K562 (cell line): ENCODE data around the gene CENPP. TPM values are rescaled to one million over a fixed set of nuclear protein-coding genes. Genes with fewer than 3 reads are reported as not detected.

Source experiments
- ATAC-seq: fragments of 200-7000 bp; cut with Tn5 transposase; 3 replicates; pipeline ENCODE4 v1.9.1; 2020; ENCODE audit warnings: moderate library complexity
- BruUV-seq: library from RNA; stranded (reverse); fragments of 400-500 nt; replicated peaks from 2 replicates; lab custom pipeline; 2021; lab: Mats Ljungman, UMichigan
- CTCF ChIA-PET: fragments of 300-600 bp; formaldehyde crosslinking; extraction: SDS; loops from one replicate; lab custom pipeline; 2021; ENCODE audit warnings: low intra/inter-chr PET ratio; lab: Yijun Ruan, JAX
- POLR2A ChIA-PET: fragments of 300-600, 350-650 bp; sonication (Branson Sonifier 250); formaldehyde crosslinking; extraction: SDS; loops from one replicate; lab custom pipeline; 2021; ENCODE audit warnings: antibody characterized with exemption, inconsistent platforms; lab: Yijun Ruan, JAX
- DNase-seq, 4 experiments: peaks; one replicate each; pipeline versions ENCODE4 v3.0.0 to v3.0.0-alpha.2; 2011 to 2018; ENCODE audit warnings: low spot score in 3 of 4, mixed read lengths in 3 of 4; ENCODE audit errors: extremely low read depth in 1 of 4
- FAIRE-seq: peaks from 2 replicates; lab custom pipeline; 2011; peaks lifted over from hg19 to GRCh38; lab: Jason Lieb, UNC
- H2AFZ ChIP-seq: 2 replicates; pipeline ENCODE4 v1.6.0; 2011; ENCODE audit warnings: low read depth, low read length, control low read depth, inconsistent platforms
- H3K27ac ChIP-seq: fragments of 200-600 bp; 3 replicates; pipeline ENCODE4 v1.8.0; 2011; ENCODE audit warnings: low read depth, mild to moderate bottlenecking, control low read depth, inconsistent platforms, low read length, moderate library complexity, mixed read lengths; ENCODE audit errors: extremely low read depth
- H3K27me3 ChIP-seq, 2 experiments: fragments of 300-600 bp in 1 of 2; 2 replicates in 1 of 2; 3 replicates in 1 of 2; pipeline versions ENCODE4 v1.6.0 to v1.8.0; 2011; ENCODE audit warnings: inconsistent platforms in 2 of 2, low read length in 2 of 2, mild to moderate bottlenecking in 1 of 2, mixed read lengths in 1 of 2, moderate library complexity in 1 of 2; ENCODE audit not compliant: control insufficient read depth in 2 of 2, insufficient read depth in 2 of 2
- H3K36me3 ChIP-seq: fragments of 300-600 bp; 3 replicates; pipeline ENCODE4 v1.8.0; 2011; ENCODE audit warnings: mild to moderate bottlenecking, low read length, inconsistent platforms; ENCODE audit not compliant: control insufficient read depth, insufficient read depth
- H3K4me1 ChIP-seq, 2 experiments: fragments of 200-600 bp in 1 of 2; replicated peaks in 1 of 2; 2 replicates in 1 of 2; 3 replicates in 1 of 2; pipeline versions ENCODE4 v1.5.1 to v1.8.0; 2011; ENCODE audit warnings: inconsistent platforms in 2 of 2, low read length in 2 of 2, mild to moderate bottlenecking in 1 of 2, mixed read lengths in 1 of 2, moderate library complexity in 1 of 2; ENCODE audit not compliant: control insufficient read depth in 2 of 2, insufficient read depth in 2 of 2
- H3K4me2 ChIP-seq: 2 replicates; pipeline ENCODE4 v1.6.1; 2011; ENCODE audit warnings: low read length, control low read depth, inconsistent platforms, mixed read lengths; ENCODE audit not compliant: insufficient read depth
- H3K4me3 ChIP-seq: fragments of 200-600 bp; sonication (generic), shearing (Covaris generic); 2 replicates; pipeline ENCODE4 v1.5.1; 2016; ENCODE audit warnings: control low read depth, inconsistent platforms
- H3K79me2 ChIP-seq: fragments of 200-600 bp; 3 replicates; pipeline ENCODE4 v1.8.0; 2011; ENCODE audit warnings: low read length, inconsistent platforms; ENCODE audit not compliant: control insufficient read depth, insufficient read depth
- H3K9ac ChIP-seq, 2 experiments: 2 replicates each; pipeline versions ENCODE4 v1.6.0 to v1.6.1; 2011; ENCODE audit warnings: low read depth in 2 of 2, low read length in 2 of 2, control low read depth in 1 of 2, inconsistent platforms in 1 of 2, mild to moderate bottlenecking in 1 of 2, mixed read lengths in 1 of 2; ENCODE audit not compliant: insufficient read depth in 1 of 2
- H3K9me1 ChIP-seq: one replicate; pipeline ENCODE4 v1.6.0; 2011; ENCODE audit warnings: inconsistent platforms, mild to moderate bottlenecking, low read length, moderate library complexity; ENCODE audit not compliant: control insufficient read depth, insufficient read depth
- H3K9me3 ChIP-seq: replicated peaks from 2 replicates; pipeline ENCODE4 v1.5.1; 2011; ENCODE audit warnings: low read depth, low read length, inconsistent platforms; ENCODE audit not compliant: control insufficient read depth, insufficient read depth
- H4K20me1 ChIP-seq: replicated peaks from 2 replicates; pipeline ENCODE4 v1.6.1; 2011; ENCODE audit warnings: low read length, inconsistent platforms, mixed read lengths; ENCODE audit not compliant: control insufficient read depth, insufficient read depth
- CC2D1A ChIP-seq: fragments of 450-650 bp; IDR thresholded peaks from 2 replicates; pipeline ENCODE4 v1.6.1; 2017; ENCODE audit warnings: mild to moderate bottlenecking
- DDX20 ChIP-seq: fragments of 450-650 bp; IDR thresholded peaks from 2 replicates; pipeline ENCODE4 v1.6.1; 2016; ENCODE audit warnings: missing genetic modification characterization, low read depth, mild to moderate bottlenecking, missing compliant biosample characterization, moderate library complexity
- ELK3 ChIP-seq: fragments of 450-650 bp; formaldehyde crosslinking; IDR thresholded peaks from 2 replicates; pipeline ENCODE4 v1.4.0; 2020; ENCODE audit warnings: mild to moderate bottlenecking
- HSF4 ChIP-seq: fragments of 250-450 bp; sonication (Bioruptor Pico); IDR thresholded peaks from 2 replicates; pipeline ENCODE4 v2.1.2; 2022; ENCODE audit warnings: mild to moderate bottlenecking, moderate library complexity, borderline replicate concordance
- KAT8 ChIP-seq: fragments of 450-650 bp; IDR thresholded peaks from 2 replicates; pipeline ENCODE4 v1.6.1; 2016; ENCODE audit warnings: low read depth, mild to moderate bottlenecking
- KLF6 ChIP-seq: fragments of 250-450 bp; sonication (Bioruptor Pico); IDR thresholded peaks from 2 replicates; pipeline ENCODE4 v1.4.0; 2020; ENCODE audit warnings: mild to moderate bottlenecking, moderate library complexity, borderline replicate concordance
- MAX ChIP-seq: sonication (generic); formaldehyde crosslinking; IDR thresholded peaks from 2 replicates; pipeline ENCODE4 v1.9.0; 2022; ENCODE audit warnings: mild to moderate bottlenecking, missing genetic modification reagents
- MCM7 ChIP-seq, 2 experiments: fragments of 450-650 bp; IDR thresholded peaks; 2 replicates each; pipeline ENCODE4 v1.6.1; 2016 to 2018
- PCBP1 ChIP-seq: fragments of 200-400 bp; formaldehyde crosslinking; IDR thresholded peaks from 2 replicates; pipeline ENCODE4 v1.6.1; 2018; ENCODE audit warnings: mild to moderate bottlenecking, low read depth, low read length; ENCODE audit not compliant: poor library complexity, severe bottlenecking
- SP2 ChIP-seq: IDR thresholded peaks from 2 replicates; pipeline ENCODE4 v1.6.1; 2011; ENCODE audit warnings: mild to moderate bottlenecking, low read depth, low read length, moderate library complexity; ENCODE audit not compliant: poor library complexity, severe bottlenecking; ENCODE audit errors: extremely low read depth
- SREBF2 ChIP-seq: sonication (generic); formaldehyde crosslinking; IDR thresholded peaks from 2 replicates; pipeline ENCODE4 v1.4.0; 2020; ENCODE audit warnings: mild to moderate bottlenecking, missing genetic modification reagents
- UBTF ChIP-seq, 2 experiments: IDR thresholded peaks; 2 replicates each; pipeline ENCODE4 v1.6.1; 2012; ENCODE audit warnings: improper control_type of control experiment in 2 of 2, low read depth in 2 of 2, low read length in 2 of 2, borderline replicate concordance in 1 of 2
- ZC3H8 ChIP-seq: fragments of 450-650 bp; IDR thresholded peaks from 2 replicates; pipeline ENCODE4 v1.6.1; 2017
- ZNF184 ChIP-seq: sonication (generic); formaldehyde crosslinking; IDR thresholded peaks from 2 replicates; pipeline ENCODE4 v1.5.0; 2020; ENCODE audit warnings: missing genetic modification reagents
- ZNF197 ChIP-seq: fragments of 200-800 bp; sonication (Bioruptor generic); IDR thresholded peaks from 2 replicates; pipeline ENCODE4 v1.6.1; 2016; ENCODE audit warnings: low read depth, missing genetic modification characterization, missing compliant biosample characterization
- ZNF311 ChIP-seq: fragments of 250-450 bp; sonication (Bioruptor Pico); IDR thresholded peaks from 2 replicates; pipeline ENCODE4 v1.4.0; 2020; ENCODE audit warnings: mild to moderate bottlenecking, moderate library complexity
- ZNF551 ChIP-seq: fragments of 250-450 bp; sonication (Bioruptor Pico); IDR thresholded peaks from 2 replicates; pipeline ENCODE4 v1.5.0; 2021; ENCODE audit warnings: mild to moderate bottlenecking, moderate library complexity
- WGBS: fragments of 100-300 bp; shearing (Covaris generic); methylation state at CpG from one replicate; pipeline ENCODE4 v1.1.6; 2016; ENCODE audit warnings: low coverage, mixed read lengths; ENCODE audit not compliant: insufficient coverage; ENCODE audit errors: missing lambda C conversion rate; 5-methylcytosine and 5-hydroxymethylcytosine counted together
- in situ Hi-C: fragments of 300-500 bp; cut with MboI; formaldehyde crosslinking; loops from 4 replicates; pipeline ENCODE4 v1.15.0; 2018; ENCODE audit warnings: inconsistent platforms, mixed read lengths
- intact Hi-C: fragments of 100-400 bp; cut with micrococcal nuclease; formaldehyde crosslinking; loops from 2 replicates; pipeline ENCODE4 v1.14.2; 2022
- polyA plus RNA-seq, 8 experiments: library from polyadenylated mRNA; depleted of rRNA in 4 of 8; stranded (reverse) in 5 of 8; unstranded in 3 of 8; fragments of >200 nt; fragmentation: Nextera tagmentation in 2 of 8; fragmentation: Illumina TruSeq in 1 of 8; extraction: Ambion mirVana in 2 of 8; extraction: Trizol in 1 of 8; gene quantifications; 2 replicates each; pipeline versions ENCODE4 v1.2.1 to v1.2.3, GENCODE V29; 2011 to 2014; ENCODE audit warnings: inconsistent platforms in 1 of 8, missing spikeins in 1 of 8
- total RNA-seq, 7 experiments: library from RNA; depleted of rRNA in 6 of 7; stranded (reverse); fragments of >200 nt in 6 of 7; fragmentation: Illumina TruSeq in 2 of 7; extraction: Trizol in 2 of 7; gene quantifications; 2 replicates each; pipeline versions ENCODE4 v1.2.1 to v1.2.3, GENCODE V29; 2011 to 2021; ENCODE audit warnings: low replicate concordance in 1 of 7

The CENPP gene
- total and polyA plus RNA-seq, 9 of the 15 experiments (the other 6 are each of a cell fraction or from before 2014, with no cell fraction given): 8.0 to 28.5 (median 17.9) TPM

DNA sequence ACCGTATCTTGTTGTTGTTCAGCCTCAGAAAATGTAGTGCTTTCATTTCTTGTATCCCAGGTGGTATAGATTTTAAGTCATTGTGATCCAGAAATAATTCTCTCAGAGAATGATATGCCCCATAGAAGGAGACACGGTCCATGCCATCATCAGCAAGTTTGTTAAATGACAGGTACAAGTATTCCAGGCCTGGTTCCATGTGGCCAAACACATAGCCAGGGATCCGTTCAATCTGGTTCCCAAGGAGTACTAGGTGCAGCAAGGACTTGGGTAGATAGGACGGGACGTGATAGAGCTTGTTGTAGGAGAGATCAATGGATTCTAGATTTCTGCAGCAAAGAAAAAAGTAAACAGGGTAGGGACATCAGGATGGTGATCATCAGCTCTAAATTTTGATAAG lies 175.0 kb downstream of the CENPP start:
- CTCF ChIA-PET: no interaction called here
- H3K79me2 ChIP-seq: no peaks in the 10 kb centered on the region
- POLR2A ChIA-PET: no interaction called here
- no peak overlapping the region for H3K4me3 ChIP-seq
- no peak overlapping the region for H3K4me2 ChIP-seq
- H2AFZ ChIP-seq: no peak overlapping the region
- H3K27ac ChIP-seq: no peak overlapping the region
- no peaks in the 10 kb centered on the region for H3K27me3 ChIP-seq
- BruUV-seq: no TSS peak
- H4K20me1 ChIP-seq: no peaks in the 10 kb centered on the region
- H3K9me1 ChIP-seq: no peaks in the 10 kb centered on the region
- ATAC-seq: no peak
- in situ Hi-C loops: no loop called here
- no peak for TF ChIP-seq ZNF184 (CRISPR knock-in tag)
- no peak for TF ChIP-seq ZNF311 (CRISPR knock-in tag)
- TF ChIP-seq PCBP1: no peak
- no peak for TF ChIP-seq MCM7 (IDR thresholded peaks at IDR 0.05)
- no peak for TF ChIP-seq SREBF2 (CRISPR knock-in tag)
- TF ChIP-seq MAX (CRISPR knock-in tag): no peak
- no peak for TF ChIP-seq DDX20 (tag)
- no peak for TF ChIP-seq CC2D1A
- no peak for TF ChIP-seq KLF6 (CRISPR knock-in tag)
- TF ChIP-seq HSF4 (CRISPR knock-in tag): no peak
- TF ChIP-seq ZNF197 (CRISPR knock-in tag): no peak
- TF ChIP-seq KAT8: no peak
- TF ChIP-seq UBTF (IDR thresholded peaks at IDR 0.05; ENCODE audit: borderline replicate concordance in 1 of 2, low read depth in 2 of 2, low read length in 2 of 2): no peak
- no peak for TF ChIP-seq ELK3 (CRISPR knock-in tag)
- TF ChIP-seq ZC3H8: no peak
- TF ChIP-seq SP2: no peak
- TF ChIP-seq ZNF551: no peak
- TF ChIP-seq, all 486 proteins: peak for 0
- intact Hi-C loops: no loop called here
- H3K9ac ChIP-seq: no peak overlapping the region
- 54% methylated on average over 5 of the region's 5 CpGs for WGBS
- H3K36me3 ChIP-seq: no peaks in the 10 kb centered on the region
- DNase-seq: no peak
- H3K4me1 ChIP-seq: peaks cover 4 to 11% of the 10 kb centered on the region in 2 experiments; a peak in 4 of 5 replicates
- no peak for FAIRE-seq
- H3K9me3 ChIP-seq: no peaks in the 10 kb centered on the region
